ENCODE measurements around the gene MYBBP1A.

DNA sequence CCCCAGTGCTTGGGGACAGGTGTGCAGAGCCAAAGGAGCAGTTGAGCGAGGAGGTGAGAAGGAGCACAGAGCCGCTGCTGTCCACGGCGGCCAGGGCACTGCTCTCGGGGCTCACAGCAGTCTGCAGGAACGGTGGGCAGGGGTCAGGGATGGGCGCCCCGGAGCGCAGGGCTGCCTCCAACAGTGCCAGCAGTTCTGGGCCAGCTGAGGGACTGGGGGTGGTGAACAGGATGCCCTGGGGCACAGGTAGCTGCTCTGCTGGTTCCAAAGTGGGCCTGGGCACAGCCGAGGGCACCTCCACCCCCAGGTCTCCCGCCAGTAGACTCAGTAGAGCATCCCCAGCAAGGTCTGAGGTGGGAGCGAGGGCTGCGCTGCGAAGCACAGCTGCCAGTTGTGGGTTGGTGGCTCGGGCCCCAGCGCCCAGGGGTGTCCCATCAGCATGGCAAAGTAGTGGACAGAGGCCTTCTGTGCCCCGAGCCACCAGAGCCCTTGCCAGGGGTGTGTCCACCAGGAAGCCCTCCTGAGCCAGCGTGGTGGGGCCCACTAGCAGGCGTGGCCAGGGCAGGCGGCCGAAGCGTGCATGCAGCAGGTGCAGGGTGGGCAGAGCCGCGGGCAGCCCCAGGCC is 3.3 kb upstream of the MYBBP1A start:
- TF ChIP-seq, protein P1, sequence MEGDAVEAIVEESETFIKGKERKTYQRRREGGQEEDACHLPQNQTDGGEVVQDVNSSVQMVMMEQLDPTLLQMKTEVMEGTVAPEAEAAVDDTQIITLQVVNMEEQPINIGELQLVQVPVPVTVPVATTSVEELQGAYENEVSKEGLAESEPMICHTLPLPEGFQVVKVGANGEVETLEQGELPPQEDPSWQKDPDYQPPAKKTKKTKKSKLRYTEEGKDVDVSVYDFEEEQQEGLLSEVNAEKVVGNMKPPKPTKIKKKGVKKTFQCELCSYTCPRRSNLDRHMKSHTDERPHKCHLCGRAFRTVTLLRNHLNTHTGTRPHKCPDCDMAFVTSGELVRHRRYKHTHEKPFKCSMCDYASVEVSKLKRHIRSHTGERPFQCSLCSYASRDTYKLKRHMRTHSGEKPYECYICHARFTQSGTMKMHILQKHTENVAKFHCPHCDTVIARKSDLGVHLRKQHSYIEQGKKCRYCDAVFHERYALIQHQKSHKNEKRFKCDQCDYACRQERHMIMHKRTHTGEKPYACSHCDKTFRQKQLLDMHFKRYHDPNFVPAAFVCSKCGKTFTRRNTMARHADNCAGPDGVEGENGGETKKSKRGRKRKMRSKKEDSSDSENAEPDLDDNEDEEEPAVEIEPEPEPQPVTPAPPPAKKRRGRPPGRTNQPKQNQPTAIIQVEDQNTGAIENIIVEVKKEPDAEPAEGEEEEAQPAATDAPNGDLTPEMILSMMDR (conservative IDR thresholded peaks at IDR 0.05; ENCODE audit: low read depth, low read length) = no peak
- TF ChIP-seq EZH2 (IDR thresholded peaks at IDR 0.05; ENCODE audit: low read length, unreplicated experiment) (no peak), EZH2phosphoT487 (IDR thresholded peaks at IDR 0.05; ENCODE audit: borderline replicate concordance, low read length) (no peak)
